ENCODE results near the gene EBLN2.

DNA sequence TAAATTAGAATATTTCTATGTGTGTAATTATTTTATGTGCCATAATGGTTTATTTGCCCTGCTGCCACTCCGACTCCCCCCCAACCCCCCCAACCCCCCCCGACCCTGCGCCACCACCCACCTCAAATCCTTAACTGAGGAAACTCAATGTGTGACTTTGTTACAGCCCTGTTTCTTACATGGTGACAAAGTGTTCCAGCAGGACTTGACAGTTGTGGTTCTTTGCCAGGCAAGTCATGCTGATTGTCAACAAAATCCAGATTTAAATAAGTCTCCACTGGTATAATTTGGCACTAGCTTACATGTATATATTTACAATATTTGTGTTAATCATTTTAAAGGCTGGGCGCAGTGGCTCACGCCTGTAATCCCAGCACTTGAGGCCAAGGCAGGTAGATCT lies 7.7 kb downstream of the EBLN2 start:
- TF ChIP-seq, protein P1, sequence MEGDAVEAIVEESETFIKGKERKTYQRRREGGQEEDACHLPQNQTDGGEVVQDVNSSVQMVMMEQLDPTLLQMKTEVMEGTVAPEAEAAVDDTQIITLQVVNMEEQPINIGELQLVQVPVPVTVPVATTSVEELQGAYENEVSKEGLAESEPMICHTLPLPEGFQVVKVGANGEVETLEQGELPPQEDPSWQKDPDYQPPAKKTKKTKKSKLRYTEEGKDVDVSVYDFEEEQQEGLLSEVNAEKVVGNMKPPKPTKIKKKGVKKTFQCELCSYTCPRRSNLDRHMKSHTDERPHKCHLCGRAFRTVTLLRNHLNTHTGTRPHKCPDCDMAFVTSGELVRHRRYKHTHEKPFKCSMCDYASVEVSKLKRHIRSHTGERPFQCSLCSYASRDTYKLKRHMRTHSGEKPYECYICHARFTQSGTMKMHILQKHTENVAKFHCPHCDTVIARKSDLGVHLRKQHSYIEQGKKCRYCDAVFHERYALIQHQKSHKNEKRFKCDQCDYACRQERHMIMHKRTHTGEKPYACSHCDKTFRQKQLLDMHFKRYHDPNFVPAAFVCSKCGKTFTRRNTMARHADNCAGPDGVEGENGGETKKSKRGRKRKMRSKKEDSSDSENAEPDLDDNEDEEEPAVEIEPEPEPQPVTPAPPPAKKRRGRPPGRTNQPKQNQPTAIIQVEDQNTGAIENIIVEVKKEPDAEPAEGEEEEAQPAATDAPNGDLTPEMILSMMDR (conservative IDR thresholded peaks at IDR 0.05; ENCODE audit: low read length) = no peak
- TF ChIP-seq EZH2phosphoT487 (IDR thresholded peaks at IDR 0.05; ENCODE audit: borderline replicate concordance) = no peak

All from Loucy (cell line).